HL-60 (cell line): ENCODE data around the gene CCDC187.

ENCODE experiments used
- CTCF ChIP-seq: IDR thresholded peaks from one replicate; pipeline ENCODE4 v1.5.1; 2011; ENCODE audit warnings: low read length, control low read depth, inconsistent platforms; ENCODE audit not compliant: insufficient read depth
- GABPA ChIP-seq: IDR thresholded peaks from 2 replicates; pipeline ENCODE4 v1.6.1; 2012; ENCODE audit warnings: low read depth
- POLR2AphosphoS5 ChIP-seq: IDR thresholded peaks from 2 replicates; pipeline ENCODE4 v1.6.1; 2012; ENCODE audit warnings: low read depth
- REST ChIP-seq: IDR thresholded peaks from 2 replicates; pipeline ENCODE4 v1.6.1; 2012; ENCODE audit warnings: low read depth; ENCODE audit not compliant: insufficient replicate concordance

GRCh38 chr9:136295055-136295454 lies 8.8 kb downstream of the CCDC187 start:
- TF ChIP-seq CTCF = no peak
- TF ChIP-seq REST = no peak
- no peak for TF ChIP-seq GABPA
- TF ChIP-seq POLR2AphosphoS5 = no peak
